SK-N-MC (cell line): ENCODE data around the gene INSYN1.

Experiments used
- EZH2 ChIP-seq: fragments of 200-600 bp; sonication (generic); IDR thresholded peaks from one replicate; pipeline ENCODE4 v1.6.1; 2017; ENCODE audit warnings: antibody characterized with exemption
- FOXP2 ChIP-seq: optimal IDR thresholded peaks from 2 replicates; pipeline ENCODE3; 2011; ENCODE audit warnings: mild to moderate bottlenecking, moderate library complexity; ENCODE audit not compliant: insufficient read depth; ENCODE audit errors: extremely low read length, control extremely low read depth
- POLR2AphosphoS5 ChIP-seq: IDR thresholded peaks from 2 replicates; pipeline ENCODE4 v1.6.1; 2012; ENCODE audit warnings: mild to moderate bottlenecking, low read depth, low read length, borderline replicate concordance

DNA sequence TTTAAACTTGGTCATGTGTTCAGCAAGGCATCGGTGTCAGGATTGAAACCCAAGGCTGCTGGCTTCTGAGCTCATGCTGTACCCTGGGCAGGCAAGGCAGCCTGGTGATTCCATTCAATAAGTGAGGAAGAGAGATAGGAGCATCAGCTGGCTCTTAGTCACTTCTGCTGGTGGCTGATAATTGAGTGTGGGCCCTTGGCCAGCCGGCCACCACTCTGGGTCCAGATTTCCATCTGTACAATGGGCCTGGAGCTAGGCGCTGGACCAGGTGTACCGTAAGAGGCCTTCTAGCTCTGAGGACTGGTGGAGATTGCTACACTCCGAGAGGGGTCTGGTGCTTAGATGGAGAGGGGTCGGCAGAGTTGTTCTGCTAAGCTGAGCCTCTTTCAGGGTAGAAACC is 64.7 kb downstream of the INSYN1 start:
- TF ChIP-seq POLR2AphosphoS5 (no peak), EZH2 (no peak), FOXP2 (no peak)
